Endometrial microvascular endothelial cells (primary cell): ENCODE measurements around the gene SP7. TPM values are rescaled to one million over a fixed set of nuclear protein-coding genes. Genes with fewer than 3 reads are reported as not detected.
"Not testable (repeated sequence)": the region's sequence is repeated elsewhere in the genome, so short reads cannot be mapped to it uniquely, and the experiment has no call there.

Source experiments
- in situ Hi-C: cut with HindIII; loops from 2 replicates; pipeline ENCODE4 v1.10.0; 2017; ENCODE audit warnings: low sequenced_read_pairs, low pct_unique_long_range_greater_than_20kb; ENCODE audit errors: inconsistent ontology term
- total RNA-seq: library from RNA; depleted of rRNA; stranded (reverse); fragments of >200 nt; gene quantifications from one replicate; pipeline ENCODE4 v1.2.3, GENCODE V29; 2015; ENCODE audit errors: inconsistent ontology term

Gene SP7
- not detected for total RNA-seq

DNA sequence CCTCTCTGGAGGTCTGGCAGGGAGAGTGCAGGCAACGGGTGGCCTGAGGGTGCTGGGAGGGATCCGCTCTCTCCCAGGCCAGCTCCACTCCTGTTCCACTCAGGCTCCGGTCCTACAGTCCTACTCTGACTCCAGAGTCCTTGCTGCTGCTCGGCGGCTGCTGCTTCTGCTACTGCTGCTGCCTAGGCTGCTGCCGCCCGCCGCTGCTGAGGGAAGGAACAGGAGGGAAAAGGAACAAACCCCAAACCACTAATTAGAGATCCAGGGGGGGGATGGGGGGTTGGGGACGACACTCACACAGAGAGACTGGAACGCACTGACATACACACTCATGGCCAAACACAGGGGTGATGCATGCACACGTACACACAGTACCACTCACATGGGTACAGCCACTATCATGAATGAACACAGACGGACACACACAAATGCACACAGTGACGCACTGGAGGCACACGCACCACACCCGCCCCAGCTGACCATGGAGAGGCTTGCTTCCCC is at the start of gene SP7:
Gene SP7, minus strand, starts transcription at position 174 of the 501 bp plus-strand sequence. CDS start 708 bp downstream, outside the sequence.
- in situ Hi-C loops, result no loop called here

DNA sequence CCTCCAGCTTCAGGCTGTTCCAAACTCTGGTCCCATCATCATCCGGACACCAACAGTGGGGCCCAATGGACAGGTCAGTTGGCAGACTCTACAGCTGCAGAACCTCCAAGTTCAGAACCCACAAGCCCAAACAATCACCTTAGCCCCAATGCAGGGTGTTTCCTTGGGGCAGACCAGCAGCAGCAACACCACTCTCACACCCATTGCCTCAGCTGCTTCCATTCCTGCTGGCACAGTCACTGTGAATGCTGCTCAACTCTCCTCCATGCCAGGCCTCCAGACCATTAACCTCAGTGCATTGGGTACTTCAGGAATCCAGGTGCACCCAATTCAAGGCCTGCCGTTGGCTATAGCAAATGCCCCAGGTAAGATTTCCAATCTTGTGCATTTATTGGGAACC is 47.1 kb upstream of the SP7 start:
- in situ Hi-C loops, result no loop called here

DNA sequence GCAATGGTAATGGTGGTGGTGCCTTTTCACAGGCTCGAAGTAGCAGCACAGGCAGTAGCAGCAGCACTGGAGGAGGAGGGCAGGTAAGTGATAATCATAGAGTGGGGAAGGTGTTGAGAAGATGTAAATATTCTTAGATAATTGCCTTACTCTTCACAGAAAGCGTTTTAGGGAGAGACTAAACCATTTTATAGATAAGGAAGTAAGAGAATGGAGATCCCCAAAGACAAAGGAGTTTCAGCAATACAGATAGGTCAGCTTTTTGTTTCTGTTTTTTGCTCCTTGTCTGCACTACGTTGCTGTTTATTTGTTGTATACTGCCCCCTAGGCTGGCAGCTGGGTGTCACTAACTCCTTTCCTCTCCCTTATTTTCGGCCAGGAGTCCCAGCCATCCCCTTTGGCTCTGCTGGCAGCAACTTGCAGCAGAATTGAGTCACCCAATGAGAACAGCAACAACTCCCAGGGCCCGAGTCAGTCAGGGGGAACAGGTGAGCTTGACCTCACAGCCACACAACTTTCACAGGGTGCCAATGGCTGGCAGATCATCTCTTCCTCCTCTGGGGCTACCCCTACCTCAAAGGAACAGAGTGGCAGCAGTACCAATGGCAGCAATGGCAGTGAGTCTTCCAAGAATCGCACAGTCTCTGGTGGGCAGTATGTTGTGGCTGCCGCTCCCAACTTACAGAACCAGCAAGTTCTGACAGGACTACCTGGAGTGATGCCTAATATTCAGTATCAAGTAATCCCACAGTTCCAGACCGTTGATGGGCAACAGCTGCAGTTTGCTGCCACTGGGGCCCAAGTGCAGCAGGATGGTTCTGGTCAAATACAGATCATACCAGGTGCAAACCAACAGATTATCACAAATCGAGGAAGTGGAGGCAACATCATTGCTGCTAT is 45.8 kb upstream of the SP7 start:
- in situ Hi-C loops, result no loop called here

DNA sequence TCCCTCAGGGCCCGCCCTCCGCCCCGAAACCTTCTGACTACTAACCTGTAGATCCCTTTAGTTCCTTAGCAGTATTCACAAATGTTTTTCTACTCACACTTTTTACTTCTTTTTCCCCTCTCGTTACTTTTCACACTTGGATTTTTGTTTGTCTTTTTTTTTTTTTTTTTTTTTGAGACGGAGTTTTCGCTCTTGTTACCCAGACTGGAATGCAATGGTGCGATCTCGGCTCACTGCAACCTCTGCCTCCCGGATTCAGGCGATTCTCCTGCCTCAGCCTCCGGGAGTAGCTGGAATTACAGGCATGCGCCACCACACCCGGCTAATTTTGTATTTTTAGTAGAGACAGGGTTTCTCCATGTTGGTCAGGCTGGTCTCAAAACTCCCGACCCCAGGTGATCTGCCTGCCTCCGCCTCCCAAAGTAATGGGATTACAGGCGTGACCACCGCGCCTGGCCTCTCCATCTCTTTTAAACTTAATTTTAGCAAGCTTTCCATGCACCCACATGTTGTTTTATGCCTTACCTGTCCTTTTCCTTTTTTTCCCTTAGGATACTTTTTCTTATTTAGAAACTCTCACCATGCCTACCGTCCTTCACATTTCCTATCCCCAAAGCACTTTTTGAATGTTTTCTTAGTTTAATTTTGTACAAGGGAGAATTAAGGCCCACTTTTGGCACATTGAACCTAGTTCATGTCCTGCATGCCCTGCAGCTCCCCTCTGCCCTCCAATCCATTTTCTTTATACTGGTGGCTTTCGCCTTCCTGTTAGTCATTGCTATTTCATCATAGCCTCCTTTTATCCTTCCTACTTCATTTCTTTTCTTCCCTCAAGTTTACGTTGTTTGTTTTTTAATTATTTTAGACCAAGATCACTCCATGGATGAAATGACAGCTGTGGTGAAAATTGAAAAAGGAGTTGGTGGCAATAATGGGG is 44.9 kb upstream of the SP7 start:
- in situ Hi-C loops, result no loop called here

DNA sequence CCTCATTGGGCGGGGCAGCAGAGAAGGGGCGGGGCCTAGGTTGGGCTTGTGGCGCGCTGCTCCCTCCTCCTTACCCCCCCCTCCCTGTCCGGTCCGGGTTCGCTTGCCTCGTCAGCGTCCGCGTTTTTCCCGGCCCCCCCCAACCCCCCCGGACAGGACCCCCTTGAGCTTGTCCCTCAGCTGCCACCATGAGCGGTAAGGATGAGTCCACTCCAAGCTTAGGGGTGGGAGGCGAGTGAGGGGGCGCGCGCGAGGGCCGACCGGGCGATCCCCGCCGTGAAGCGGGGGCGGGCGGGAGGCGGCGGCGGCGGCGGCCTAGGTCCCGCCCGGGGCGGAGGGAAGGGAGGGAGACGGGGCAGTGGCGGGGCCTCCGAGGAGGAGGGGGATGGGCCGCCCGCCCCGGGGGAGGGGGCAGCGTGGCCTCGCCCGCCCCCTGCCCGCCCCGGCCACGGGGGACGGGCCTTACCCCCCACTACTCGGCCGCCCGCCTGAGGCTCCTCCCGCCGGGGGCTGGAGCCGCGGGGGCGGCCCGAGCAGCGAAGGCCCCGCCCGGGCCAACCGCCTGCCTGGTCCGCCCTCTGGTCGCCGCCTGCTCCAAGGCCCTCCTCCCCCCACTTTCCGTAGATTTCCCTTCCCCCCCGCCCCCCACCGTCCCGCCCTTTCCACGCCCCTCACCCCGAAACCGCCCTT is 44.1 kb upstream of the SP7 start, which contains the start of gene SP1:
Gene SP1, plus strand, starts transcription at position 73 of the 690 bp plus-strand sequence. Its CDS starts 116 bp downstream, at position 189.
- in situ Hi-C loops, result no loop called here

DNA sequence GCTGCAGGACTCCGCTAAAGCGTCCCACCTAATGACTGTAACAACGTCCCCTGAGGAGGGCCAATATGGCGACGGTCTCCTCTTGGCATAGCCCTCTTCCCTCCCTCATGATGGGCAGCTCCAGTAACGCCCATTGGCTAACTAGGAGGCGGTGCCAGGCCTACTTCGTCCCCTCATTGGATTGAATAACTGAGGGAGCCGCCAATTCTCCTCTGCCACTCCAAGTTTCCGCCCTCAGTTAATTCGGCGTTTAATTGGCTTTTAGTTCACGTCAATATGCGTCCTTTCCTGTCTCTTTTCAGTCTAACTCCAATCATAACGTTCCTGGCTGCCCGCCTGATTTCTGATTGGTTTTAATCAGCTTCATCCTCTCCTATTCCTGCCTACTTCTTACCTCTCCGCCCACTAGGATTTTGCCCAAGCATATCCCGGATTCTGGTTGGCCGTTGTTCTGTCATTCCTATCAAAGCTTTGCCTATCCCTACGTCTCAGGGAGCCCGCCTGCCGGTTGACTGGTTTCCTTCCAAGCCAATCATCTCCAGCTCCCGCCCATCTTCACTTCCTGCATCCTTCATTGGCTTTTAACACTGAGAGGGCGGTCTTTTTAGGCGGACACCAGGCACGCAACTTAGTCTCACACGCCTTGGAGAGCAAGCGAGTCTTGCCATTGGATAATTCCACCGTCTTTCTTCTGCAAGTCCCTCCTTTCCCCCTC is 43.4 kb upstream of the SP7 start:
- in situ Hi-C loops, result no loop called here

DNA sequence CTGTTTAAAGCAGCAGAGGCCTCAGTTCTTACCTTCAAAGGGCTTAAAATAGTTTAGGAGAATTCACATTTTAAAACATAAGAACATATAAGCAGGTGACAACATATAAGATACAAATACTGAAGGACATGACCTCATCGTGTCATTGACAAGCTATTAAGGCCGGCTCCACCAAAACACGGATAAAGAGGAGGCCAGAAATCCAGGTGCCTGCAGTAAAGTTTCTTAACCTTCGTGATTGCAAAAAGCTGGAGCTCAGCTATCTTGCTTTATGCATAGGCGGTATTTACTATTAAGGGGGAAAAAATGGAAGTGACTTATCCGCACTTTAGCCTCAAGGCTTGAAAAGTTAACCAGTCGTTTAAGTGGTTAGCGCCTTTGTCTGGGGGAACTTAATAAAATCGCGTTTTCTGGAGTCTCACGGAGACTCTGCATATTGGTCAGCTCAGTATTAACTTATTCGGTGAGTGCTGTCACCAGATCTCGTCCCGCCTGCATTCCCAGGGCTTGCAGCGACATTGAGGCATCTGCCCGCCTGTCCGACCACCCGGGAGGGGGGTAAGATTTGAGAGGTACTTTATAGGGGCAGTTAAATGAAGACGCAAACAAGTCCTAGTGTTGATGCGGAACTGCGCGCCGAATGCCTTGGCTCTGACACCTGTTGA is 42.7 kb upstream of the SP7 start:
- in situ Hi-C loops, result no loop called here

DNA sequence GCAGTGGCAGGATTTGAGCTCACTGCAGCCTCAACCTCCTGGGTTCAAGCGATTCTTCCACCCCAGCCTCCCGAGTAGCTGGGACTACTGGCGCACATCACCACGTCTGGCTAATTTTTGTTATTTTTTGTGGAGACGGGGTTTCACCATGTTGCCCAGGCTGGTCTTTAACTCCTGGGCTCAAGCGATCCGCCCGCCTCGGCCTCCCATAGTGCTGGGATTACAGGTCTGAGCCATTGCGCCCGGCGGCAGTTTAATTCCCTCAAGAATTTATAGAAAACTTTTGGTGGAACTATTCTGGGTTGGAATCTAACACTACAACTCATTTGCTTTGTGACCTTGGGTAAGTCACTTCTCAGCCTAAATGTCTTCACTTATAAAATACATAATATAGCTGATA is 42.1 kb upstream of the SP7 start:
- in situ Hi-C loops, result no loop called here

DNA sequence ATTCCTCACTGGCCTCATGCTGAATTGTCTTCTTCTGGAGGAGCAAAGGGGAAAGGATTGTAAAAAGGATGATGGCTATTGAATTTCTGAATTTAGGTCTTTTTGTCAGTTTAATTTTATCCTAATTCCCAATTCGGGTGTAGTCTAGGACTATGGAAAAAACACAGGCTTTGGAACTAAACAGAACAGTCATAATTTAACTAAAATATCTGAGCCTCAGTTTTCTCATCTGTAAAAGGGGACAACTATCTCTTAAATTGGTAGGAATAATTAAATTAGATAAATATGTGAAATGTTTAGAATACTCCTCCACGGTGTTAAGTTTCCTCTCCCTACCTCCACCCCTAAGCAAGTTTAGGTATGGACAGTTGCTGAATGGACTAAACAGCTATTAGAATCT is 40.6 kb upstream of the SP7 start:
- in situ Hi-C loops, result no loop called here

DNA sequence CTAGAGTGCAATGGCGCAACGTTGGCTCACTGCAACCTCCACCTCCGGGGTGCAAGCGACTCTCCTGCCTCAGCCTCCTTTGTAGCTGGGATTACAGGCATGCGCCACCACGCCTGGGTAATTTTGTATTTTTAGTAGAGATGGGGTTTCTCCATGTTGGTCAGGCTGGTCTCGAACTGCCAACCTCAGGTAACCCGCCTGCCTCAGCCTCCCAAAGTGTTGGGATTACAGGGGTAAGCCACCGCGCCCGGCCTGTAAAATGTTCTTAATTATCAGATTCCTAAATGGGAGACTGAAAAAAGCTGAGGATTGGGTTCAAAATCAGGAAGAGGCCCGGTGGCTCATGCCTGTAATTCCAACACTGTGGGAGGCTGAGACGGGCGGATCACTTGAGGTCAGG is 38.1 kb upstream of the SP7 start:
- in situ Hi-C loops, result not testable (repeated sequence)

DNA sequence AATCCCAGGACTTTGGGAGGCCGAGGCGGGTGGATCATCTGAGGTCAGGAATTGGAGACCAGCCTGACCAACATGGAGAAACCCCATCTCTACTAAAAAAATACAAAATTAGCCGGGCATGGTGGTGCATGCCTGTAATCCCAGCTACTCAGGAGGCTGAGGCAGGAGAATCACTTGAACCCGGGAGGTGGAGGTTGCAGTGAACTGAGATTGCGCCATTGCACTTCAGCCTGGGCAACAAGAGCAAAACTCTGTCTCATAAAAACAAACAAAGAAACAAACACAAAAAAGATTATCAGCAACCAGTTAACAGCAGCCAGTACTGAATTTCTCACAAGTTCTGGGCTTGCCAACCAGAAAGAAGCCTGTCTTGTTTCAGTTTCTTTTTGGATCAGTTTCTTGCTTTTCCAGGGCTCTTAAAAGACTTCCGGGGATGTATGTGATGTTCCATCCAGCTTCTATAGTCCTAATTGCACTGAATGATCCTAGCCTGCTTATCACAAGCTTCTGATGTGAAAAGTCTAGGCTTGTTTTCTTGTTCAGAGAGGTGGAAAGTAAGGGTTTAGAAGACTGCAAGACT is 37.5 kb upstream of the SP7 start:
- in situ Hi-C loops, result not testable (repeated sequence)

DNA sequence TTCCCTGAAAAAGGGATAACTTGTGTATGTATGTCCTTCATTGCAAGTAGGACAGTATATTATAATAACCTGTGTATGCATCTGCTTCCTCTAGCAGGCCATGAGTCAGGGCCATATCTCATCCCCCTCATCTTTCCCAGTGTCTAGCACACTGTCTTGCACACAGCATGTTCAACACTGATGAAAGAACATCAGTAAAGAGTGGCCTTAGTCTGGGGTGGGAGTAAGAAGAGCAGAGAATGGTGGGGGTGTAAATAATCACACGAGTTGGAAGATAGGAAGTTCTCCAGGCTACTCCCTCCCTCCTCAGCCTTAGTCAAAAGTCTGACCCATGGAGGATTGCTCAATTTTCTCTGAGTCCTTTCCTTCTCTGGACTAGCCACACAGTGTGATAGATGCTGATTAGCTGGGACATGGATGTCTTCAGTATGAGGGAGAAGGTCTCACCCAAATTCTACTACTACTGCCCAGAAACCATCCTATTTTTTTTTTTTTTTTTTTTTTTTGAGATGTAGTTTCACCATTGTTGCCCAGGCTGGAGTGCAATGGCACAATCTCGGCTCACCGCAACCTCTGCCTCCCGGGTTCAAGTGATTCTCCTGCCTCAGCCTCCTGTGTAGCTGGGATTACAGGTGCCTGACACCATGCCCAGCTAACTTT is 29.2 kb upstream of the SP7 start:
- in situ Hi-C loops, result no loop called here

DNA sequence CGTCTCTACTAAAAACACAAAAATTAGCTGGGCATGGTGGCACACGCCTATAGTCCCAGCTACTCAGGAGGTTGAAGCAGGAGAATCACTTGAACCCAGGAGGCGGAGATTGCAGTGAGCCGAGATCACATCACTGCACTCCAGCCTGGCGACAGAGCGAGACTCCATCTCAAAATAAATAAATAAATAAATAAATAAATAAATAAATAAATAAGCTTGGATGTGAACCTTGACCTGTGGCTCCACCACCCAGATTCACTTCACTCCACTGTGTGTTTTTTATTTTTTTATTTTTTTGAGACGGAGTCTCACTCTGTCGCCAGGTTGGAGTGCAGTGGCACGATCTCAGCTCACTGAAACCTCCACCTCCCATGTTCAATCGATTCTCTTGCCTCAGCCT is 25.5 kb upstream of the SP7 start:
- in situ Hi-C loops, result not testable (repeated sequence)

DNA sequence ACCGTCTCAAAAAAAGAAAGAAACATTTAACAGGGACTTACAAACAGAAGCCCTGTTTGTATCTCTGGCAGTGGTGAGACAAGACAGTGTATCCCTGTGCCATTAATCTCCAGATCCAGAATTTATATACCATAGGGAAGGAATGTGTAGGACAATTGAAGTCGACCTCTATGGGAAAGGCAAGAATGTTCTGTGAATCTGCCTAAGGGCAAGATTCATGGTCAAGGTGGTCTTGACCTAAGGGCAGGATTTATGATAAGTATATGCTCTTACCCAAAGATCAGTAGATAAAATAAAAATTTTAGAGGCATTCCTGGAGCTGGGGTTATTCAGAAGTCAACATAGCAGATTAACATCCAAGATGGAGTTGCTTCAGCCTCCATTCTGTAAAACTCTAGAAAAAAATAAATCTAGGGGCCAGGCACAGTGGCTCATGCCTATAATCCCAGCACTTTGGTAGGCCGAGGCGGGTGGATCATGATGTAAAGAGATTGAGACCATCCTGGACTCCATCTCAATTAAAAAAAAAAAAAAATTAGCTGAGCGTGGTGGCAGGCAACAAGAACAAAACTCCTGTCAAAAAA is 22.8 kb upstream of the SP7 start:
- in situ Hi-C loops, result no loop called here

DNA sequence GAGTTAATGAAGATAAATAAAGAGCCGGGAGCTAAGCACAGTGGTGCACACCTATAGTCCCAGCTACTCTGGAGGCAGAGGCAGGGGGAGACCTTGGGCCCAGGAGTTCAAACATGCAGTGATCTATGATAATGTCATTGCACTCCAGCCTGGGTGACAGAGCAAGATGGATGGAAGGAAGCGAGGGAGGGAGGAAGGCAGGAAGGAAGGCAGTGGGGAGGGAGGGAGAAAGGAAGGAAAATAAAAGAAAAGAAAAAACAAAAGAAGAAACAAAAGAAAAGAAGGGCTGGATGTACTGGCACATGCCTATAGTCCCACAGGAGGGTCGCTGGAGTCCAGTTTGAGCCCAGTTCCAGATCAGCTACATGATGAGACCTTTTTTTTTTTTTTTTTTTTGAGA is 19.0 kb upstream of the SP7 start:
- in situ Hi-C loops, result no loop called here

DNA sequence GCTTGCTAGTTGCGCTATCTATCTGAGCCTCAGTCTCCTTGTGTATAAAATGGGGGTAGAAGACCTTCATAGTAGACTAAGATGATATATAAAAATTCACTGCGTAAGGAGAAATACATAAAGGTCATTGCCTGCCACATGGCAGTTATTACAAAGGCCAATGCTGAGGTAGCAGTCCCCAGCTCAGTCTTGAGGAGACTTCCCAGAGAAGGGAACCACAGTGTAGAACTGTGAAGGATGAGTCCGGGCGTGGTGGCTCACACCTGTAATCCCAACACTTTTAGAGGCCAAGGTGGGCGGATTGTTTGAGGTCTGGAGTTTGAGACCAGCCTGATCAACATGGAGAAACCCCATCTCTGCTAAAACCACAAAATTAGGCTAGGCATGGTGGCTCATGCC is 17.1 kb upstream of the SP7 start:
- in situ Hi-C loops, result no loop called here
